Endothelial cell of umbilical vein (primary cell): ENCODE results near the gene SAC3D1.

Source experiments
- CTCF ChIP-seq, 2 donors: IDR thresholded peaks; 1 replicate in 1 of 2; 2 replicates in 1 of 2; pipeline ENCODE4 v1.5.1; 2011; ENCODE audit warnings: low read length in 2 of 2, mild to moderate bottlenecking in 2 of 2, moderate library complexity in 2 of 2, control low read depth in 1 of 2, inconsistent platforms in 1 of 2, low read depth in 1 of 2; ENCODE audit not compliant: insufficient read depth in 1 of 2; ENCODE audit errors: extremely low read depth in 1 of 2
- EZH2 ChIP-seq: IDR thresholded peaks from 2 replicates; pipeline ENCODE4 v1.6.1; 2012; ENCODE audit warnings: borderline replicate concordance, low read depth, mild to moderate bottlenecking, moderate library complexity, low read length, inconsistent platforms; ENCODE audit not compliant: severe bottlenecking
- FOS ChIP-seq: IDR thresholded peaks from 2 replicates; pipeline ENCODE4 v1.6.1; 2011; ENCODE audit warnings: mild to moderate bottlenecking, low read length, moderate library complexity, borderline replicate concordance; ENCODE audit not compliant: insufficient read depth
- JUN ChIP-seq: IDR thresholded peaks from 2 replicates; pipeline ENCODE4 v1.6.1; 2011; ENCODE audit warnings: borderline replicate concordance, low read depth; ENCODE audit not compliant: insufficient read length, insufficient read depth
- MYC ChIP-seq: IDR thresholded peaks from one replicate; pipeline ENCODE4 v1.6.1; 2011; ENCODE audit warnings: mild to moderate bottlenecking, low read depth, low read length
- POLR2A ChIP-seq: IDR thresholded peaks from 2 replicates; pipeline ENCODE4 v1.6.1; 2012; ENCODE audit warnings: low read depth, mild to moderate bottlenecking, control low read depth, low read length
- POLR2AphosphoS5 ChIP-seq: IDR thresholded peaks from 2 replicates; pipeline ENCODE4 v1.6.1; 2012; ENCODE audit warnings: low read depth, mild to moderate bottlenecking, control low read depth, low read length, moderate library complexity; ENCODE audit not compliant: insufficient read depth

DNA sequence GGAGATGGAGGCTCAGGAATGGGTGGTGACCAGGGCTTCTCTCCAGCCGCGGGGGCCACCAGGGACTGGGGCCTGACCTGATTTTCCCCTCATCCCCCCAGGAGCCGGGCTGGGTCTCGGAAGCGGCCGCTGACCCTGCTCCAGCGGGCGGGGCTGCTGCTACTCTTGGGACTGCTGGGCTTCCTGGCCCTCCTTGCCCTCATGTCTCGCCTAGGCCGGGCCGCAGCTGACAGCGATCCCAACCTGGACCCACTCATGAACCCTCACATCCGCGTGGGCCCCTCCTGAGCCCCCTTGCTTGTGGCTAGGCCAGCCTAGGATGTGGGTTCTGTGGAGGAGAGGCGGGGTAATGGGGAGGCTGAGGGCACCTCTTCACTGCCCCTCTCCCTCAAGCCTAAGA lies 46.8 kb downstream of the SAC3D1 start:
- TF ChIP-seq CTCF (IDR thresholded peaks at IDR 0.05; ENCODE audit: extremely low read depth in 1 of 2, insufficient read depth in 1 of 2, low read depth in 1 of 2, low read length in 2 of 2) (no peak), MYC (no peak), POLR2AphosphoS5 (no peak), JUN (no peak), POLR2A (no peak), EZH2 (no peak), FOS (no peak)
